Stomach smooth muscle (tissue), 2 donors: ENCODE measurements around the gene DKC1.

Experiments used
- H3K27ac ChIP-seq: one replicate; pipeline ENCODE4 v1.7.0; 2013; ENCODE audit warnings: mild to moderate bottlenecking, low read length, inconsistent platforms
- H3K27me3 ChIP-seq, 2 donors: one replicate each; pipeline ENCODE4 v1.7.0; 2013; ENCODE audit warnings: low read length in 2 of 2; ENCODE audit not compliant: insufficient read depth in 2 of 2, control insufficient read depth in 1 of 2
- H3K36me3 ChIP-seq, 2 donors: one replicate each; pipeline ENCODE4 v1.7.0; 2013; ENCODE audit warnings: low read length in 2 of 2; ENCODE audit not compliant: control insufficient read depth in 2 of 2, insufficient read depth in 2 of 2
- H3K4me1 ChIP-seq: one replicate; pipeline ENCODE4 v1.7.0; 2013; ENCODE audit warnings: low read length; ENCODE audit not compliant: control insufficient read depth, insufficient read depth
- H3K4me3 ChIP-seq, 2 donors: one replicate each; pipeline ENCODE4 v1.7.0; 2013; ENCODE audit warnings: low read length in 2 of 2
- H3K9ac ChIP-seq, 2 donors: one replicate each; pipeline ENCODE4 v1.7.0; 2013; ENCODE audit warnings: low read length in 2 of 2, mild to moderate bottlenecking in 1 of 2
- H3K9me3 ChIP-seq, 2 donors: one replicate each; pipeline ENCODE4 v1.7.0; 2013; ENCODE audit warnings: low read length in 2 of 2; ENCODE audit not compliant: control insufficient read depth in 2 of 2
- donor health status: healthy.
- donor health status: Pancreatic carcinoma.

Gene DKC1

GRCh38 chrX:154727871-154728270 lies 34.8 kb upstream of the DKC1 start:
- Histone ChIP-seq H3K27ac (peak overlapping the region; percentile 70), H3K9ac (no peak overlapping the region), H3K36me3 (no peaks in the 10 kb centered on the region), H3K4me1 (peaks cover 56% of the 10 kb centered on the region), H3K4me3 (peak overlapping the region in 1 of 2 donors; percentile 22), H3K9me3 (no peaks in the 10 kb centered on the region), H3K27me3 (peaks cover 0 to 12% of the 10 kb centered on the region in 2 donors)

DNA sequence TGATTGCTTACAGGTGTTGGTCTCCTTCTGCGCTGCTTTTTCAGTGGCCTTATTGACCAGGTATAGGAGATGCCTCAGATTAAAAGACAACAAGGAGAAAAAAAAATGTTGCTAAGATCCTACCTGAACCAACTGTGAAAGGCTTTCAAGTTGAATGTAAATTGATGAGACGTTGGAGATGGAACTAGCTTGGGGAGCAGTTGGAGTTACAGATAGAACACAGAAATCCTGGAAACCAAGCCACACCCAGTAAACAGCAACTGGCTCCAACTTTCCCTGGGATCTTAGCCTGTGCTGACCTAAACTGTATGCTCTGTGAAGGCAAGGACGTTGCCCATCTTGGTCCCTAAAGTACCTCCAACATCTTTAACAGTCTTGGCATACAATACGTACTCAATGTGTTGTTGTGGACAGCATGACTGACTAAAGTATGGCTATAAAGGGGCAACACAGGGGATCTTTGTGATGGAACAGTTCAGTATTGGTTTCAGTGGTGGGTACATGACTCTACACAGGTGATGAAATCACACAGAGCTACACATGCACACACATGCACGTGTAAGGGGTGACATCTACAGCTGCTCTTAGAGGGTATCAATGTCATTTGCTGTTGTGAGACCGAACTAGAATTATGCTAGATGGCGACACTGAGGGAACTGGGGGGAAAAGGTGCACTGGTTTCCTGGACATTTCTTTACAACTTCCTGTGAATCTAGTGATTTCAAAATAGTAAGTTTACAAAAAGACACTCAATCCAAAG lies 34.1 kb upstream of the DKC1 start:
- Histone ChIP-seq H3K4me1 (peaks cover 60% of the 10 kb centered on the region), H3K36me3 (no peaks in the 10 kb centered on the region), H3K9ac (no peak overlapping the region), H3K9me3 (no peaks in the 10 kb centered on the region), H3K4me3 (no peak overlapping the region), H3K27me3 (peaks cover 0 to 8% of the 10 kb centered on the region in 2 donors), H3K27ac (peak overlapping the region; percentile 70)

- Histone ChIP-seq H3K9me3 (no peaks in the 10 kb centered on the region), H3K36me3 (no peaks in the 10 kb centered on the region), H3K27me3 (peaks cover 0 to 8% of the 10 kb centered on the region in 2 donors), H3K4me3 (peak overlapping the region in 1 of 2 donors; percentile 15), H3K4me1 (peaks cover 65% of the 10 kb centered on the region), H3K9ac (no peak overlapping the region), H3K27ac (peak overlapping the region; percentile 70)
These were observed 33.2 kb upstream of the DKC1 start for GRCh38 chrX:154729439-154729838.

DNA sequence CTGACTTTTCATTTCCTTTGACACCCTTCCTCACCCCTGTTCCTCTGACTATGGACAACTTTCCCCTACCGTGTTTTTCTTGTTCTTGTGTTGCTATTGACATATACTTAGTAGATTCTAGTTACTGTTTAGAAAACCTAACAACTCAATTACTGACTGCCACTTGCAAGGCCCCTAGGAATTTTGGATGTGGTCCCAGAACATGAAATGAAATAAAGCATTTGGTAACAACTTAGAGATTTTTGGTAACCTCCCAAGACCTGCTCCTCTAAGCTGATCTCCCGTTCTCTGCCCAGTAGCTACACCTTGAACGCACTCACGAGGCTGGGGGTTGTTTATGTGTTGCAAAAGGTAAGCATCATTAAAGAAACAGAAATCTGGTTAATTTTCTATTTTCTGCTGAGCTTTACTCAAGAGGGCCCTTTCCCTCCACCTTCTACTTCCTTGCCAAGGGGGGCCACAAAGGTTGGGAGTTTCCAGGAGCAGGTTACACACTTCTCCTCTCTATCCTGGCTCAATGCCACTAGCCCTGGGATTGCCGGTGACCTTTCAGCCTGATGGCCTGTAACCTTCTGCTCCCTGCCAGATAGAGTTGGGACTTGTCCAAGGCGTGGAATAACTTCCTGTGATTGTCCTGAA lies 32.3 kb upstream of the DKC1 start:
- Histone ChIP-seq H3K4me1 (peaks cover 70% of the 10 kb centered on the region), H3K9ac (no peak overlapping the region)

GRCh38 chrX:154731184-154731583 lies 31.5 kb upstream of the DKC1 start:
- Histone ChIP-seq H3K36me3 (no peaks in the 10 kb centered on the region), H3K27me3 (peaks cover 0 to 8% of the 10 kb centered on the region in 2 donors), H3K9me3 (no peaks in the 10 kb centered on the region), H3K4me3 (no peak overlapping the region), H3K27ac (peak overlapping the region; percentile 67), H3K9ac (no peak overlapping the region), H3K4me1 (peaks cover 78% of the 10 kb centered on the region)

More for the DNA sequence above, 32.3 kb upstream of the DKC1 start:
- H3K9me3 ChIP-seq = no peaks in the 10 kb centered on the region
- H3K27me3 ChIP-seq = peaks cover 0 to 8% of the 10 kb centered on the region in 2 donors
- H3K36me3 ChIP-seq = no peaks in the 10 kb centered on the region
- peak overlapping the region; percentile 70 for H3K27ac ChIP-seq
- no peak overlapping the region for H3K4me3 ChIP-seq

DNA sequence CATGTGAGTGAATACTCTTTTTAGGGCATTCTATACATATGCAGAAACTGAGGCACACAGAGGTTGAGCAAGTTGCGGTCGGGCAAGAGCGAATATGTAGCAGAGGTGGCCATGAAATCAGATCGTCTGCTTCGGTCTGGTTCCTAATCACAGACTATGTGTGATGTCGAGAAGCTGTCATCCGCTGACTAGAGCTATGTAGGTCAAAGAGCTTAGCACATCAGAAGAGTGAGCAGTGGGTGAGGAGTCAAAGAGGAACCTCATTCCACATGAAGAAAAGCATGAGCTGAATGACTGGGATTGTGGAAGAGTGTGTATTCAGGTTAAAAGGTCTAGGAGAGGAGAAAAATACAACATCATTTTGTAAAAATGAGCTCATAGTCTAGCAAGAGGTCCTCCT lies 30.8 kb upstream of the DKC1 start:
- Histone ChIP-seq H3K4me1 (peaks cover 81% of the 10 kb centered on the region), H3K9me3 (no peaks in the 10 kb centered on the region), H3K36me3 (no peaks in the 10 kb centered on the region), H3K27me3 (peaks cover 0 to 8% of the 10 kb centered on the region in 2 donors), H3K4me3 (no peak overlapping the region), H3K27ac (peak overlapping the region; percentile 46), H3K9ac (no peak overlapping the region)

DNA sequence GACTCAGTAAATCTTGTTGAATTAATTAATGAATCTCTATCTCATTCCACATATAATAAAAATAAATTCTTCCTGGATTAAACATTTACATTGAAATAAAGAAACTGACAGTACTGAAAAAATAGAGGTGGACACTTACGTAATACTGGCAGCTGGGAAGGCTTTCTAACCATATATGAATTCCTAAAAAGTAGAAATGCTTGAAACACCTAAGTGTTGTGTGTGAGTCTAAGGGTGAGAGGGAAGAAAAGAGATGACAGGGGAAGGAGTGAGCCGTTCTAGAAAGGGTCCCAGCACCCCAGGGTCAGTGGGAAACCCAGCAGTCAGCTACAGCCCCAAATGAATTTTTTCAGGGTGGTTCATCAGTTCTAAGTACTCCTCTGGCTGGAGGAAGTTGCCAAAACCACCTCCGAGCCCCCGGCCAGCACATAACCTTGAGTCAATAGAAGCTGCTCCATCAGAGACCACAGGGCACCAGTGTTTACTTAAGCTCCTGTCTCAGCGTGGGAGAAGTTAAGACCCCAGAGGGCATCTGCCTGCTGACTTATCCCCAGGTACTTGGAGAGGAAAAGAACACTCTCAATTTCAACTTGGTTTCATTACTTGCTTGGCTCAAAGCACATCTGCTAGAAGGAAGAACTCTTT lies 30.1 kb upstream of the DKC1 start:
- Histone ChIP-seq H3K9me3 (no peaks in the 10 kb centered on the region), H3K4me3 (no peak overlapping the region), H3K27me3 (peaks cover 0 to 8% of the 10 kb centered on the region in 2 donors), H3K27ac (peak overlapping the region; percentile 46), H3K36me3 (no peaks in the 10 kb centered on the region), H3K9ac (no peak overlapping the region), H3K4me1 (peaks cover 79% of the 10 kb centered on the region)

GRCh38 chrX:154733066-154733425 lies 29.6 kb upstream of the DKC1 start:
- H3K9ac ChIP-seq = no peak overlapping the region
- H3K4me3 ChIP-seq = no peak overlapping the region
- no peaks in the 10 kb centered on the region for H3K36me3 ChIP-seq
- H3K9me3 ChIP-seq = no peaks in the 10 kb centered on the region
- peaks cover 75% of the 10 kb centered on the region for H3K4me1 ChIP-seq
- peak overlapping the region; percentile 20 for H3K27ac ChIP-seq
- H3K27me3 ChIP-seq = peaks cover 0 to 8% of the 10 kb centered on the region in 2 donors

DNA sequence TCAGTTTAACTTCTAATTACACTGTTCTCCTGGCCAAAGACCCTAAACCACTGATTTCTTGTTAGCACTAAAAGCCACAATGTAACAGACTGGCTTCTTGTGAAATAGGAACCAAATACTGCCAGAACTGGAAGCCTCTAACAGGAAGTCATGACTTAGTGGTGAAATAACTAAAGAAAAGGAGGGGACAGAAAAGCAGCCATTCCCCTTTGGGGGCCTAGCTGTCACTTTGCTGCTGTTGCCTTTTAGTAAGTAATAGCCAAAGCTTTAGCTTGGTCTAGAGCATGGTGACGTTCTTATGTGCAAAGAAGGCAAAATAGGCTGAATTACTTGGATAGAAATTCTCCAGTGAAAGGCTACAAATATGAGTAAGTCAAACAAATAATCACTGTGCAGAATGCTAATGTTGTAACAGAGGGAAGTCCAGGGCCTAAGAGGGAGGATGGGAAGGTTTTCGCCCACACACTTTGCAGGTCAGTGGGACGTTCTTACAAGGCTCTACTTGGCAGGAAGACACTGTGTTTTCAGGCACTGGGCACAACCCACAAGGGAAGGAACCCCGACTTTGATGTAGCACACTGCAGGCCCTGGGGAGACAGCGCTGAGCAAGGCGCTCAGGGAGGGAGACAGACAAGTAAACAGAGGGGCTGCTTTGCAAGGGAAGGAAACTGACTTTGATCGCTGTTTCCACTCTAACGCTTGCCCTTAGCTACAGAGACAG lies 28.4 kb upstream of the DKC1 start:
- H3K9ac ChIP-seq = peak overlapping the region; percentile 13 to 36
- no peaks in the 10 kb centered on the region for H3K9me3 ChIP-seq
- peaks cover 0 to 5% of the 10 kb centered on the region in 2 donors for H3K27me3 ChIP-seq
- H3K4me1 ChIP-seq = peaks cover 64% of the 10 kb centered on the region
- no peaks in the 10 kb centered on the region for H3K36me3 ChIP-seq
- peak overlapping the region; percentile 66 for H3K27ac ChIP-seq
- H3K4me3 ChIP-seq = peak overlapping the region; percentile 37 to 40

DNA sequence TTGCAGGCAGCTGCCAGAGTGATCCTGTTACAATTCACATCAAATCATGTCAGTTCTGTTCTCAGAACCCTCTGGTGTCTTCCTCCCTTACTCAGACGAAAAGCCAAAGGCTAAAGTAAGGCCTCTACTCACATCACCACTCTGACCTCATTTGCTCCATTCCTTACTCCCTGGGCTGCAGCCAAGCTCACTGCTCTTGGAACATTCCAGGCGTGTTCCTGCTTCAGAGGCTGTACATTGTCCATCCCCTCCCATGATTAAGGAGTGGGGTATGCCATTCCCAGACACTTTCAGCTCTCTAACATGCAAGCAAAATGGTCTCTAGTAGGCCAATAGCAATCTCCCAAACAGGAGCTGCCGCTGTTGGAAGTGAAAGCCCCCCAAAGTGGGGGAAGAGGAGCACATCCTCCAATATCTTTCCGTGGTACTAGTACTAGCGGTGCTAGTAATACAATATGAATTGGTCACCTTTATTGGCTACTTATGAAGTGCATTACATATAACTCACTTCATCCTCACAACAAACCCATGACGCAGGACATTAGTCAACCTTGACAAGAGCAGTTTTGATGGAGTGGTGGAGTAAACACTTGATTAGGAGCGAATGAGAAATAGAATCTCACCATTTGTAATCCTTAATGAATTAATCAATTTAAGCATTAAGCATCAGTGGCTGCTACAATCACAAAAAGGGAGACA lies 26.8 kb upstream of the DKC1 start:
- peak overlapping the region; percentile 69 for H3K27ac ChIP-seq
- no peaks in the 10 kb centered on the region for H3K9me3 ChIP-seq
- H3K9ac ChIP-seq = peak overlapping the region in 1 of 2 donors; percentile 35
- H3K4me1 ChIP-seq = peaks cover 48% of the 10 kb centered on the region
- H3K36me3 ChIP-seq = no peaks in the 10 kb centered on the region
- H3K27me3 ChIP-seq = peaks cover 0 to 5% of the 10 kb centered on the region in 2 donors
- H3K4me3 ChIP-seq = no peak overlapping the region
